Chondrocyte (in vitro differentiated cells): ENCODE measurements around the gene FBXW8. TPM values are rescaled to one million over a fixed set of nuclear protein-coding genes. Genes with fewer than 3 reads are reported as not detected.
A peak's percentile ranks its signal among the peaks of the same experiment; 100 is the strongest.

ENCODE experiments used
- DNase-seq: peaks from one replicate; pipeline ENCODE4 v3.0.0; 2021; ENCODE audit warnings: mixed read lengths, low spot score
- H3K27ac Mint-ChIP-seq: one replicate; pipeline ENCODE4 v1.8.0; 2021; ENCODE audit warnings: mild to moderate bottlenecking, moderate library complexity, mixed read lengths; ENCODE audit not compliant: unreplicated experiment
- H3K27me3 Mint-ChIP-seq: 2 replicates; pipeline ENCODE4 v1.8.0; 2021; ENCODE audit warnings: low read depth, mixed read lengths
- H3K36me3 Mint-ChIP-seq: 2 replicates; pipeline ENCODE4 v1.8.0; 2021; ENCODE audit warnings: low read depth, mixed read lengths
- H3K4me1 Mint-ChIP-seq: 2 replicates; pipeline ENCODE4 v1.8.0; 2021; ENCODE audit warnings: low read depth, mild to moderate bottlenecking, mixed read lengths
- H3K4me3 Mint-ChIP-seq: one replicate; pipeline ENCODE4 v1.8.0; 2021; ENCODE audit warnings: mild to moderate bottlenecking, moderate library complexity, mixed read lengths; ENCODE audit not compliant: unreplicated experiment
- H3K9me3 Mint-ChIP-seq: 2 replicates; pipeline ENCODE4 v1.8.0; 2021; ENCODE audit warnings: low read depth, mixed read lengths
- CTCF ChIP-seq: fragments of 200-600 bp; sonication (generic); IDR thresholded peaks from 2 replicates; pipeline ENCODE4 v1.5.0; 2021; ENCODE audit warnings: antibody characterized with exemption, mild to moderate bottlenecking, moderate library complexity
- total RNA-seq: library from RNA; stranded (reverse); gene quantifications from 3 replicates; pipeline ENCODE4 v1.2.1, GENCODE V29; 2021

Gene FBXW8
- total RNA-seq, 1 donor from 2014 or later = 30.3 TPM

DNA sequence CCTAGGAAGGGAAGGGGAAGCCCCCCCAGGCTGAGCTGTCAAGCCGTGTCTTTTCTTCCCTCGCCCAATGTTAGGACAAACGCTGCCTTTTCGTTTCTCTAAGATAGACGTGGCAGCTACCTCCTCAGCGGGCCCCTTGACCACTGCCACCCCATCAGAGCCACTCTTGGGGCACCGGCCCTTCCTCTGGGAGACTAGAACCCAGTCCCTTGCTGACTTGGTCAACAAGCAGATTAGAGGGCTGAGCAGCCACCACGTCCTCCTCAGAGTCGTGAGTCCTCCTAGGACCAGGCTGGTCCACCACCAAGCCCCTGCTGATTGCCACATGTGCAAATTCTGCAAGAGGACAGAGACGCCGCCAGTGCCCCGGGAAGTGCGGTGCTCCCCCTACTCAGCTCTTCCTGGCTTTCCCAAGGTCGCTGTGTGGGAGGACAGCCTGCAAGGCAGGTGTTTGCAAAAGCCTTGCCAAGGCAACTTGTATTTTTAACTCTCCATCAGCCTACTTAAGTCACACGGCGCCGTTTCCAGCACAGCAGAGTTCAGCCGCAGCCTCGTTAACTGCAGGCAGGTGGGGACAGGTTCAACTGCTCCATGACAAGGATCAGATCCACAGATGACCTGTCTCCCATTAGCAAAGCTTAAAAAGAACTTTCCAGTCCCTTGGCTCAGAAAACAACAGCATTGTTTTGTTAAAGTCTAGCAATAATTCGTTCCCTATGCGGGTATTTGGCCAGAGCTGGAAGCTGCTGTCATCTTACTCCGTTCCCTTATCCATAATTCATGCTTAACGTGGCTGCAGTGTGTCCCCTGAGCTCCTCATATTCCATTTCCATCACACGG is 122.9 kb downstream of the FBXW8 start:
- Mint-ChIP-seq H3K27ac (no peak overlapping the region), H3K9me3 (no peaks in the 10 kb centered on the region), H3K4me1 (no peaks in the 10 kb centered on the region), H3K36me3 (peaks cover 13% of the 10 kb centered on the region), H3K4me3 (no peak overlapping the region), H3K27me3 (no peaks in the 10 kb centered on the region)
- peak; percentile 58 for DNase-seq
- TF ChIP-seq CTCF = no peak

- DNase-seq = no peak
- TF ChIP-seq CTCF = no peak
- Mint-ChIP-seq H3K36me3 (peaks cover 10% of the 10 kb centered on the region), H3K4me1 (no peaks in the 10 kb centered on the region), H3K27me3 (no peaks in the 10 kb centered on the region), H3K27ac (no peak overlapping the region), H3K9me3 (no peaks in the 10 kb centered on the region), H3K4me3 (no peak overlapping the region)
Observed at GRCh38 chr12:117034249-117034648, 123.5 kb downstream of the FBXW8 start.

GRCh38 chr12:117034701-117035151 is 124.0 kb downstream of the FBXW8 start:
- no peak for TF ChIP-seq CTCF
- H3K4me3 Mint-ChIP-seq = no peak overlapping the region
- no peak overlapping the region for H3K27ac Mint-ChIP-seq
- no peaks in the 10 kb centered on the region for H3K9me3 Mint-ChIP-seq
- peaks cover 10% of the 10 kb centered on the region for H3K36me3 Mint-ChIP-seq
- DNase-seq = no peak
- no peaks in the 10 kb centered on the region for H3K4me1 Mint-ChIP-seq
- H3K27me3 Mint-ChIP-seq = no peaks in the 10 kb centered on the region

DNA sequence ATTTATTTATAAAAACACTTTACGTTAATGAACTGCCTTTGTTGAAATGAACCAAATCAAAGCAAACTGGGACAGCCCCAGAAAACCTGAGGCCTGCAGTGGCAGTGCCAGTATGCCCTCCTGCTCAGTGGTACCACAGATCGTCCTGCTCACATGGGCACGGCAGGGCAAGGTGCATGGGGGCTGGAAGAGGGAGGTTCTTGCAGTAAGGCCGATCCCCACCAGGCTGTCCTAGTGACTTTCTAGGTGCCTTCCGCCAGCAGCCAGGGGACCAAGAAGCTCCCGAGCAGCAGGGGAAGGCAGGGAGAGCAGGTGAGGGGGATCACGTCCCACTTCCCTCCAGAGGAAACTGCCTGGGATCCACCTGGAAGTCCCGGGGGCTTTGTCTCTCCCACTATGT is 124.5 kb downstream of the FBXW8 start:
- Mint-ChIP-seq H3K4me1 (no peaks in the 10 kb centered on the region), H3K36me3 (peaks cover 6% of the 10 kb centered on the region), H3K9me3 (no peaks in the 10 kb centered on the region), H3K27me3 (no peaks in the 10 kb centered on the region), H3K27ac (no peak overlapping the region), H3K4me3 (no peak overlapping the region)
- TF ChIP-seq CTCF = no peak
- no peak for DNase-seq

GRCh38 chr12:117036046-117036445 is 125.3 kb downstream of the FBXW8 start:
- no peak for TF ChIP-seq CTCF
- no peaks in the 10 kb centered on the region for H3K4me1 Mint-ChIP-seq
- no peak for DNase-seq
- H3K27me3 Mint-ChIP-seq = no peaks in the 10 kb centered on the region
- no peak overlapping the region for H3K4me3 Mint-ChIP-seq
- no peaks in the 10 kb centered on the region for H3K9me3 Mint-ChIP-seq
- no peak overlapping the region for H3K27ac Mint-ChIP-seq
- peaks cover 1% of the 10 kb centered on the region for H3K36me3 Mint-ChIP-seq
